ENCODE results near the gene KRT39.

The KRT39 gene

GRCh38 chr17:40997361-40997760 is 30.6 kb upstream of the KRT39 start:
- no peak for DNase-seq (ENCODE audit: low read depth in 2 of 2)
- TF ChIP-seq CTCF (IDR thresholded peaks at IDR 0.05; ENCODE audit: low read depth, low read length): no peak
- H3K4me3 ChIP-seq (replicated peaks in 1 of 2; ENCODE audit: low read depth in 2 of 2, low read length in 2 of 2): no peak overlapping the region

DNA sequence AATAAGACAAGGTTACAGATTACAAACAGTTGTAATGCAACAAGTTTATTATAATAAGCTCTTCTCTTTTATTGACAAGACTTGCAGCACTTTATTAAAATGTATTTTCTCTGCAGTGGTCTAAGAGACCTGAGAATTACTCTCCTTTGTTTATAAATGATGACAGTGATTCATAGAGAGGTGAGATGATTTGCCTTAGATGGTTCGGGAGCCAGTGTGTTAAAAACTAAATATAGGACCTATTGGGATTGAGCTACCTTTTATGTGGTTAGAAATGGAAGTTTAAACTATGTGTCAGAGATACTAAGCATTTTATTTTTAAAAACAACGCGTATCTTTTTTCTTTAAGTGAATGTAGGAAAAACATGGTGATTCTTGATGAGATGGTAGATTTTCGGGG is 30.1 kb upstream of the KRT39 start:
- H3K4me3 ChIP-seq (replicated peaks in 1 of 2; ENCODE audit: low read depth in 2 of 2, low read length in 2 of 2): no peak overlapping the region
- no peak for DNase-seq (ENCODE audit: low read depth in 2 of 2)
- TF ChIP-seq CTCF (IDR thresholded peaks at IDR 0.05; ENCODE audit: low read depth, low read length): no peak

- H3K4me3 ChIP-seq (replicated peaks in 1 of 2; ENCODE audit: low read depth in 2 of 2, low read length in 2 of 2): no peak overlapping the region
- no peak for TF ChIP-seq CTCF (IDR thresholded peaks at IDR 0.05; ENCODE audit: low read depth, low read length)
- no peak for DNase-seq (ENCODE audit: low read depth in 2 of 2)
Measured at GRCh38 chr17:40995116-40995515, 28.4 kb upstream of the KRT39 start.

GRCh38 chr17:40993839-40994238 is 27.1 kb upstream of the KRT39 start, which contains the start of gene KRTAP3-3:
KRTAP3-3 (minus strand) TSS chr17:40994164; CDS start chr17:40994097, 67 bp downstream.
- no peak for DNase-seq (ENCODE audit: low read depth in 2 of 2)
- no peak within 1 kb of the TSS for H3K4me3 ChIP-seq (replicated peaks in 1 of 2; ENCODE audit: low read depth in 2 of 2, low read length in 2 of 2)
- no peak for TF ChIP-seq CTCF (IDR thresholded peaks at IDR 0.05; ENCODE audit: low read depth, low read length)

DNA sequence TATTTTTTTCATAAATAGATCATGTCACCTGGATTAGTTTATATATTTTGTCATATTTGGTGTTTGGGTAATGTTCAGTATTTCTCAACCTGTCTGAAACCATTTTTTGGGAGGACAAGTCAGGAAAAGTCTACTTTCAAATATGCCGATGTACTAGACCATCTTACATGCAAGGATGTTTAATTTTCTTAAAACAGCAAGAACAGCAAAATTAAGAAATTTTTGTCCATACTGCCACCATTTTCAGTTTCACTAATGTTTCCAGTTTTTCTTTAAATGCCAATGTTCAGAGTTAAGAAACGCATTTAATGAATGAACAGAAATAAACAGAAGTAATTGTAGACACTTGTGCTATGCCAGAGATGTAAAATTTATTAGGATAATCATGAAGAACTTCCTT is 26.3 kb upstream of the KRT39 start:
- no peak overlapping the region for H3K4me3 ChIP-seq (replicated peaks in 1 of 2; ENCODE audit: low read depth in 2 of 2, low read length in 2 of 2)
- no peak for DNase-seq (ENCODE audit: low read depth in 2 of 2)
- no peak for TF ChIP-seq CTCF (IDR thresholded peaks at IDR 0.05; ENCODE audit: low read depth, low read length)

GRCh38 chr17:40992666-40993065 is 25.9 kb upstream of the KRT39 start:
- H3K4me3 ChIP-seq (replicated peaks in 1 of 2; ENCODE audit: low read depth in 2 of 2, low read length in 2 of 2): no peak overlapping the region
- TF ChIP-seq CTCF (IDR thresholded peaks at IDR 0.05; ENCODE audit: low read depth, low read length): no peak
- no peak for DNase-seq (ENCODE audit: low read depth in 2 of 2)

- no peak for TF ChIP-seq CTCF (IDR thresholded peaks at IDR 0.05; ENCODE audit: low read depth, low read length)
- no peak overlapping the region for H3K4me3 ChIP-seq (replicated peaks in 1 of 2; ENCODE audit: low read depth in 2 of 2, low read length in 2 of 2)
- no peak for DNase-seq (ENCODE audit: low read depth in 2 of 2)
Measured at GRCh38 chr17:40986920-40987319, 20.2 kb upstream of the KRT39 start.

All from cardiac fibroblast (primary cell).